Neural crest cell (in vitro differentiated cells): Measurements from ENCODE around the gene CASD1. TPM values are rescaled to one million over a fixed set of nuclear protein-coding genes. Genes with fewer than 3 reads are reported as not detected.

Source experiments
- DNase-seq: peaks from one replicate; pipeline ENCODE4 v3.0.0; 2021; ENCODE audit warnings: low read depth, mixed read lengths, low spot score
- H3K27ac Mint-ChIP-seq: one replicate; pipeline ENCODE4 v1.8.0; 2021; ENCODE audit warnings: mild to moderate bottlenecking, mixed read lengths; ENCODE audit not compliant: unreplicated experiment
- H3K27me3 Mint-ChIP-seq: 2 replicates; pipeline ENCODE4 v1.8.0; 2021; ENCODE audit warnings: low read depth, mild to moderate bottlenecking, mixed read lengths
- H3K36me3 Mint-ChIP-seq: 2 replicates; pipeline ENCODE4 v1.8.0; 2021; ENCODE audit warnings: low read depth, mild to moderate bottlenecking, mixed read lengths
- H3K4me1 Mint-ChIP-seq: 2 replicates; pipeline ENCODE4 v1.8.0; 2021; ENCODE audit warnings: mixed read lengths
- H3K4me3 Mint-ChIP-seq: one replicate; pipeline ENCODE4 v1.8.0; 2021; ENCODE audit warnings: mild to moderate bottlenecking, mixed read lengths
- H3K9me3 Mint-ChIP-seq: 2 replicates; pipeline ENCODE4 v1.8.0; 2021; ENCODE audit warnings: mixed read lengths
- long read RNA-seq: library from polyadenylated mRNA; unstranded; transcript quantifications from one replicate; pipeline ENCODE4 v2.0.0, GENCODE V29; 2020
- total RNA-seq: library from RNA; stranded (reverse); gene quantifications from 2 replicates; pipeline ENCODE4 v1.2.1, GENCODE V29; 2021
- TF ChIP-seq, protein P1 (sequence below): fragments of 200-600 bp; sonication (generic); conservative IDR thresholded peaks from 2 replicates; pipeline ENCODE4 v1.5.0; 2021; ENCODE audit warnings: antibody characterized with exemption, mild to moderate bottlenecking

CASD1 gene
- total RNA-seq, result 40.2 and 43.3 TPM in 2 replicates
- long read RNA-seq, transcript CASD1-201 (18 exons, 3,942 nt), result major isoform, 7 of 26 reads
- long read RNA-seq, partial matches to known transcripts, result 14 of 26 reads
- long read RNA-seq, other reads (novel, unspliced or antisense), result 5 of 26 reads

DNA sequence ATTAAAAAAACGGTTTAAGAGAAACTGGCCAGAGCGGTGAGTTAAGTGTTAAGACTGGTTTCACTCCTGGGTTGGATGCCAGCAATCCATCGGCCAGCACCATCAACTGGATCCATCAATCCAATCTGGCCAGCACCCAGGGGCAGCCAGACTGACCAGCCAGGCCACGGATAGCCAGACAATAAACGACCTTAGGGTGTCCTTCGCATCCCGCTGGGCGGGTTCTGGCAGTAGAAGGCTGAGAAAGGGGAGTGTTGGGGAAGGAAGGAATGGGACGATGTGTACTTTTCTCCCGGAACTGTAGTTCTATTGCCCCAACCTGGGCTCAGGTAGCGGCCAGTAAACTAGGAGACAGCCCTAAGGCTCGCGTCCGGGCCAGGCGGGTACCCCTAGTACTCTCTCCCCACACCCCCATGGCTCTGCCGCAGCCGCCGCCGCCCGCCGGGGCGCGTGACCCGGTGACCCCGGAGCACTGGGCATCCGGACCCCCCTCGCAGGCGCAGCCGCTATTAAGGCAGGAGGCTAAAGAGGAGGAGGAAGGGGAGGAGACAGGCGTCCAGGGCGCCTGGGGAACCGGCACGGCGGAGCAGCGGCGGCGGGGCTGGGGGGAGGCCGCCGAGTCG lies at the start of gene CASD1:
TSS of gene CASD1 (plus strand) at position 546 of the 623 bp plus-strand sequence. CDS start 276 bp downstream, outside the sequence.
- peak within 1 kb of the TSS; percentile 93 for H3K27ac Mint-ChIP-seq

DNA sequence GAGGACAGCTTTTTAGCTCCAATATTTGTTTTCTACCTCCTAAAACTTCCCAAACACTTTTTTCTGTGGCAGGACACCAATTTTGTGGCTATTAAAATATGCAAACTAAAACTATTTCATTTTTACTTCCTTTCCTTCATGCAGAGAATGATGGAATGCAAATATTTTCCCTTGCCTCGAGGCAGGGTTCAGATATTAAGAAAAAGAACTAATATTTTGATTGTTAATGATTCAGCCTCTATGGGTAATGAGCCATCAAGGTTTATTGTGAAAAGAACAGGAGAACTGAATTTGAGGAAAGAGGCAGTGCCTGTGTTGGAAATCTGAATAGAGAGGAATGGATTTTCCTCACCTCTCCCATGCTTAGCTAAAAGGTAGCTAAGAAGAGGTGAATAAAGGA lies 43.1 kb upstream of the CASD1 start:
- TF ChIP-seq, protein P1, sequence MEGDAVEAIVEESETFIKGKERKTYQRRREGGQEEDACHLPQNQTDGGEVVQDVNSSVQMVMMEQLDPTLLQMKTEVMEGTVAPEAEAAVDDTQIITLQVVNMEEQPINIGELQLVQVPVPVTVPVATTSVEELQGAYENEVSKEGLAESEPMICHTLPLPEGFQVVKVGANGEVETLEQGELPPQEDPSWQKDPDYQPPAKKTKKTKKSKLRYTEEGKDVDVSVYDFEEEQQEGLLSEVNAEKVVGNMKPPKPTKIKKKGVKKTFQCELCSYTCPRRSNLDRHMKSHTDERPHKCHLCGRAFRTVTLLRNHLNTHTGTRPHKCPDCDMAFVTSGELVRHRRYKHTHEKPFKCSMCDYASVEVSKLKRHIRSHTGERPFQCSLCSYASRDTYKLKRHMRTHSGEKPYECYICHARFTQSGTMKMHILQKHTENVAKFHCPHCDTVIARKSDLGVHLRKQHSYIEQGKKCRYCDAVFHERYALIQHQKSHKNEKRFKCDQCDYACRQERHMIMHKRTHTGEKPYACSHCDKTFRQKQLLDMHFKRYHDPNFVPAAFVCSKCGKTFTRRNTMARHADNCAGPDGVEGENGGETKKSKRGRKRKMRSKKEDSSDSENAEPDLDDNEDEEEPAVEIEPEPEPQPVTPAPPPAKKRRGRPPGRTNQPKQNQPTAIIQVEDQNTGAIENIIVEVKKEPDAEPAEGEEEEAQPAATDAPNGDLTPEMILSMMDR, result no peak

More for the DNA sequence above, at the start of gene CASD1:
- peaks cover 42% of the 10 kb centered on the region for H3K4me1 Mint-ChIP-seq
- TF ChIP-seq, protein P1, result no peak
- no peaks in the 10 kb centered on the region for H3K9me3 Mint-ChIP-seq
- H3K4me3 Mint-ChIP-seq, result peak within 1 kb of the TSS; percentile 90
- no peaks in the 10 kb centered on the region for H3K36me3 Mint-ChIP-seq
- DNase-seq, result peak; percentile 46
- H3K27me3 Mint-ChIP-seq, result no peaks in the 10 kb centered on the region

DNA sequence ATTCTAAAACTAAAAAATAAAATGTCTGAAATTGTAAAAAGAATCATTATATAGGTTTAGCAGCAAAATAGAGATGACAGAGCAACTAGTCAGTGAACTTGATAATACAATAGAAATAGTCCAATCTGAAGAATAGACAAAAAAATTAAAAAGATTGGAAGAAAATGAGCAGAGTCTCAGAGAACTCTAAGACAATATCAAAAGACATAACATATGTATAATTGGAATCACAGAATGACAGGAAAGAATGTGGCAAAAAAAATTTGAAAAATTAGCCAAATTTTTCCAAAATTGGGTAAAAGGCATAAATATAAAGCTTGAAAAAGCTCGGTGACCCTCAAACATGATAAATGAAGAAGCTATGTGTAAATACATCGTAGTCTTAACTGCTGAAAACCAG lies 38.0 kb upstream of the CASD1 start:
- no peak overlapping the region for H3K27ac Mint-ChIP-seq
- TF ChIP-seq, protein P1, result no peak
- no peaks in the 10 kb centered on the region for H3K4me1 Mint-ChIP-seq
- no peaks in the 10 kb centered on the region for H3K27me3 Mint-ChIP-seq
- DNase-seq, result no peak
- no peaks in the 10 kb centered on the region for H3K9me3 Mint-ChIP-seq
- H3K36me3 Mint-ChIP-seq, result no peaks in the 10 kb centered on the region
- H3K4me3 Mint-ChIP-seq, result no peak overlapping the region

More for the DNA sequence above, 43.1 kb upstream of the CASD1 start:
- H3K27me3 Mint-ChIP-seq, result no peaks in the 10 kb centered on the region
- H3K36me3 Mint-ChIP-seq, result no peaks in the 10 kb centered on the region
- no peaks in the 10 kb centered on the region for H3K4me1 Mint-ChIP-seq
- H3K4me3 Mint-ChIP-seq, result no peak overlapping the region
- H3K9me3 Mint-ChIP-seq, result peaks cover 2% of the 10 kb centered on the region
- no peak for DNase-seq
- no peak overlapping the region for H3K27ac Mint-ChIP-seq

DNA sequence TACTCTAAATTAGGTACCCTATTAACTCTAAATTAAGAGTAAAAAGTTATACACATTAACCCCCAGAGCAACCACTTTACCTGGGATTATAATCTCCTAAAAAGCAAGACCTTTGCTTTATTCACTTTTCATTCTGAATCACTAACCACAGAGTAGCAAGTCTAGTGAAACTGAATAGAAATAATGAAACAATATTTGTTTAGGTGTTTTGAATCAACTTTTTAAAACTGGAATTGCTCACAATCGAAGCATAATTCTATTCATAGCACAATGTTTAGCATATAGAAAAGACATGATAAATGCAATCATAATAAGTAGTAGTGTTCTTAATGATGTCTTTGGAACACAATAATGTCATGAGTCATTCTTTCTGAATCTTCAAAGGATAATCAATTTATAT lies 37.0 kb upstream of the CASD1 start:
- H3K4me3 Mint-ChIP-seq, result no peak overlapping the region
- H3K9me3 Mint-ChIP-seq, result no peaks in the 10 kb centered on the region
- DNase-seq, result no peak
- no peaks in the 10 kb centered on the region for H3K4me1 Mint-ChIP-seq
- TF ChIP-seq, protein P1, result no peak
- no peaks in the 10 kb centered on the region for H3K27me3 Mint-ChIP-seq
- no peak overlapping the region for H3K27ac Mint-ChIP-seq
- H3K36me3 Mint-ChIP-seq, result no peaks in the 10 kb centered on the region

DNA sequence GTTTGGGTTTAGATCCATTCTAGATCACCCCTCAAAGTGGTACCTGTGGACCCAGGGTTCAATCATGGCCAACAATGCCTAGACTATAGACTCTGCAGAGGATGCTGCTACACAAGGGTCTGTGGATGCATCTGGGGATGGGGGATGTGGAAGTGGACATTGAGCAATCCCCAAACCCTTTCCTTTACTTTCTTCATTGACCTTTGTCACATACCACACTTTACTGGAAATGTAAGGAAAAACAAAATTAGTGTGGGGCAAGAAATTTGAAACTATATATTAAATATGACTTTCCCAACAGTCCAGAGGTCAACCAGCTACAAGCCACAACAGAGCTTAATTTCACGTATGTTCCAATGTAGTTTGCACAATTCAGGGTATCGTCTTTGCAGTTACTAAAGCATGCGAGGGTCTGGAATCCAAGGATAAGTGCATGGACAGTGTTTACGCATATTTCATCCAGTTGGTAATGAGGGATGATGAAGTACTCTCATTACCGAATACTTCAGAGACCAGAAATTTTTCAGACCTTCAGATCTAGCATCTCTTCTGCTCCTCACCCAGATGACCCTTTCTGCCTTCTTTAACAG lies 33.3 kb upstream of the CASD1 start:
- H3K9me3 Mint-ChIP-seq, result no peaks in the 10 kb centered on the region
- H3K4me3 Mint-ChIP-seq, result no peak overlapping the region
- TF ChIP-seq, protein P1, result no peak
- no peak overlapping the region for H3K27ac Mint-ChIP-seq
- no peaks in the 10 kb centered on the region for H3K4me1 Mint-ChIP-seq
- no peak for DNase-seq
- H3K36me3 Mint-ChIP-seq, result no peaks in the 10 kb centered on the region
- no peaks in the 10 kb centered on the region for H3K27me3 Mint-ChIP-seq
